Right lobe of liver (tissue), 6 donors: ENCODE results near the gene SPOCK2. TPM values are rescaled to one million over a fixed set of nuclear protein-coding genes. Genes with fewer than 3 reads are reported as not detected.

ENCODE experiments used
- ATAC-seq, 4 donors: fragments of 200-7000 bp; cut with Tn5 transposase; one replicate each; pipeline ENCODE4 v1.9.1; 2020; ENCODE audit warnings: mild to moderate bottlenecking in 4 of 4, moderate library complexity in 4 of 4
- DNase-seq, 3 donors: peaks; one replicate each; pipeline ENCODE4 v3.0.0-alpha.2; 2020
- H3K27ac ChIP-seq, 3 donors: fragments of 200-600 bp; one replicate each; pipeline ENCODE4 v1.8.0; 2022
- H3K27me3 ChIP-seq, 2 donors: fragments of 200-600 bp; one replicate each; pipeline ENCODE4 v1.8.0; 2022
- H3K36me3 ChIP-seq, 4 donors: fragments of 200-600 bp; sonication (generic) in 1 of 4; one replicate each; pipeline versions ENCODE4 v1.5.1 to v1.8.0; 2017 to 2022; ENCODE audit warnings: control low read depth in 1 of 4
- H3K4me1 ChIP-seq, 4 donors: fragments of 200-600 bp; sonication (generic) in 1 of 4; one replicate each; pipeline versions ENCODE4 v1.5.1 to v1.8.0; 2017 to 2022; ENCODE audit warnings: control low read depth in 1 of 4
- H3K4me3 ChIP-seq, 3 donors: fragments of 200-600 bp; one replicate each; pipeline ENCODE4 v1.8.0; 2022
- H3K9me3 ChIP-seq, 4 donors: fragments of 200-600 bp; sonication (generic) in 1 of 4; one replicate each; pipeline versions ENCODE4 v1.5.1 to v1.8.0; 2017 to 2022; ENCODE audit warnings: control low read depth in 1 of 4
- CTCF ChIP-seq, 4 donors: fragments of 200-600 bp in 3 of 4; fragments of 450-650 bp in 1 of 4; IDR thresholded peaks; one replicate each; pipeline versions ENCODE4 v1.5.1 to v1.8.0; 2016 to 2022; ENCODE audit warnings: antibody characterized with exemption in 4 of 4, mild to moderate bottlenecking in 2 of 4
- POLR2A ChIP-seq: fragments of 450-650 bp; IDR thresholded peaks from one replicate; pipeline ENCODE4 v1.6.1; 2017; ENCODE audit warnings: antibody characterized with exemption, mild to moderate bottlenecking
- WGBS: methylation state at CpG from one replicate; pipeline ENCODE4 v1.1.6; 2018; ENCODE audit warnings: low coverage, low lambda C conversion rate; ENCODE audit not compliant: insufficient coverage; ENCODE audit errors: missing lambda C conversion rate; 5-methylcytosine and 5-hydroxymethylcytosine counted together
- intact Hi-C, 2 donors: fragments of 100-400 bp; cut with DNase I; formaldehyde crosslinking; loops; one replicate each; pipeline versions ENCODE4 v1.11.2 to v1.14.1; 2022
- total RNA-seq, 6 experiments: library from RNA; depleted of rRNA in 2 of 6; stranded (reverse); fragments of >200 nt in 2 of 6; fragmentation: NEBNext Ultra II Directional in 3 of 6; extraction: Animal tissue kit (Norgen Biotek cat#: 25700) in 3 of 6; gene quantifications; one replicate each; pipeline versions ENCODE4 v1.1.0 to v1.2.4, GENCODE V29; 2016 to 2023
- donor health status: DM: no; HTN: yes; CAD: no.
- donor health status: DM: no; HTN: no; CAD: no.
- donor health status: DM: no; HTN: no; CAD: no.
- donor health status: DM: no; HTN: yes; CAD: no.
- donor health status: DM: no; HTN: yes; CAD: no.

SPOCK2 gene
- total RNA-seq, 6 experiments from 2014 or later: 0.72 to 3.0 (median 1.2) TPM

- Histone ChIP-seq H3K4me1 (peaks cover 0 to 15% (median 3%) of the 10 kb centered on the region in 4 donors), H3K27me3 (peaks cover 0 to 14% of the 10 kb centered on the region in 2 donors), H3K27ac (no peak overlapping the region), H3K4me3 (no peak overlapping the region), H3K36me3 (no peaks in the 10 kb centered on the region), H3K9me3 (no peaks in the 10 kb centered on the region)
- TF ChIP-seq POLR2A: no peak
- TF ChIP-seq CTCF (IDR thresholded peaks at IDR 0.05): no peak
- intact Hi-C loops: no loop called here
- DNase-seq: no peak
- no peak for ATAC-seq
- WGBS: 93% methylated on average over 3 of the region's 3 CpGs
Measured at GRCh38 chr10:72090326-72090725, 2.0 kb upstream of the SPOCK2 start.

GRCh38 chr10:72089618-72090017, 1.3 kb upstream of the SPOCK2 start:
- WGBS: 67% methylated on average over 6 of the region's 6 CpGs
- no peak for ATAC-seq
- Histone ChIP-seq H3K36me3 (no peaks in the 10 kb centered on the region), H3K4me3 (no peak overlapping the region), H3K9me3 (no peaks in the 10 kb centered on the region), H3K27ac (no peak overlapping the region), H3K27me3 (peaks cover 0 to 14% of the 10 kb centered on the region in 2 donors), H3K4me1 (peaks cover 0 to 15% (median 3%) of the 10 kb centered on the region in 4 donors)
- DNase-seq: no peak
- no peak for TF ChIP-seq POLR2A
- no peak for TF ChIP-seq CTCF (IDR thresholded peaks at IDR 0.05)
- intact Hi-C loops: no loop called here

GRCh38 chr10:72088889-72089575, 681 bp upstream of the SPOCK2 start:
- peaks cover 0 to 15% (median 3%) of the 10 kb centered on the region in 4 donors for H3K4me1 ChIP-seq
- TF ChIP-seq POLR2A: no peak
- TF ChIP-seq CTCF (IDR thresholded peaks at IDR 0.05): no peak
- DNase-seq: no peak
- H3K27me3 ChIP-seq: peaks cover 0 to 14% of the 10 kb centered on the region in 2 donors
- peak in 3 of 4 donors; percentile 40 to 45 (median 44) for ATAC-seq
- H3K36me3 ChIP-seq: no peaks in the 10 kb centered on the region
- peak overlapping the region in 1 of 3 donors; percentile 3 for H3K27ac ChIP-seq
- no peaks in the 10 kb centered on the region for H3K9me3 ChIP-seq
- no peak overlapping the region for H3K4me3 ChIP-seq
- intact Hi-C loops: no loop called here
- WGBS: 52% methylated on average over 10 of the region's 14 CpGs

- peaks cover 0 to 14% of the 10 kb centered on the region in 2 donors for H3K27me3 ChIP-seq
- H3K4me1 ChIP-seq: peaks cover 0 to 15% (median 3%) of the 10 kb centered on the region in 4 donors
- H3K4me3 ChIP-seq: peak overlapping the region; percentile 6 to 39 (median 25)
- H3K27ac ChIP-seq: peak overlapping the region in 1 of 3 donors; percentile 18
- DNase-seq: no peak
- no peaks in the 10 kb centered on the region for H3K36me3 ChIP-seq
- intact Hi-C loops: no loop called here
- no peak for TF ChIP-seq POLR2A
- no peak for TF ChIP-seq CTCF (IDR thresholded peaks at IDR 0.05)
- WGBS: 5% methylated on average over 6 of the region's 50 CpGs
- no peaks in the 10 kb centered on the region for H3K9me3 ChIP-seq
- ATAC-seq: peak in 3 of 4 donors; percentile 29 to 40 (median 37)
Measured at GRCh38 chr10:72087392-72087968, 871 bp downstream of the SPOCK2 start.
